C4-2B (cell line): ENCODE measurements around the gene SGMS1.

Experiments used
- H3K27ac ChIP-seq: fragments of 450-650 bp; 2 replicates; pipeline ENCODE4 v1.5.1; 2017
- ZFX ChIP-seq: fragments of 450-650 bp; IDR thresholded peaks from 2 replicates; pipeline ENCODE4 v1.6.1; 2017
- TF ChIP-seq, protein P1 (sequence below): fragments of 450-650 bp; conservative IDR thresholded peaks from 2 replicates; pipeline ENCODE4 v1.5.1; 2017; ENCODE audit warnings: mild to moderate bottlenecking

SGMS1 gene

DNA sequence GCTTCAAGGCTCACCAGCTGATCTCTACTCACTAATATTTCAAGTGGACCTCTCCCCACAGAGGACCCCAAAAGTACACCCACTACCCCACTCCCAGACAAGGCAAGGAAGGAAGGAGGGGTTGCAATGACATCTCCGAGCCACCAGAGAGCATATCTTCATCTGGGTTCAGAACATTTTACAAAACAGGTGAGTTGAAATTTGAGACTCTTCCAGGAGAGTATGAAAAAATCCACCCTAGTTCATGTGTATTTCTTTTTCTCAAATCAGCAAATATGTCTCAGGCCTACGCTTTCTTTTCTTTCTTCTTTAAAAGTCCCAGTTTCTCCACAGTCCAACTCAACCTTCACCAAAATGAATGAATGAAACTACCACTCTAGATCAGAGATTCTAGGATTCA is 61.9 kb downstream of the SGMS1 start:
- peak overlapping the region; percentile 44 for H3K27ac ChIP-seq
- TF ChIP-seq, protein P1, sequence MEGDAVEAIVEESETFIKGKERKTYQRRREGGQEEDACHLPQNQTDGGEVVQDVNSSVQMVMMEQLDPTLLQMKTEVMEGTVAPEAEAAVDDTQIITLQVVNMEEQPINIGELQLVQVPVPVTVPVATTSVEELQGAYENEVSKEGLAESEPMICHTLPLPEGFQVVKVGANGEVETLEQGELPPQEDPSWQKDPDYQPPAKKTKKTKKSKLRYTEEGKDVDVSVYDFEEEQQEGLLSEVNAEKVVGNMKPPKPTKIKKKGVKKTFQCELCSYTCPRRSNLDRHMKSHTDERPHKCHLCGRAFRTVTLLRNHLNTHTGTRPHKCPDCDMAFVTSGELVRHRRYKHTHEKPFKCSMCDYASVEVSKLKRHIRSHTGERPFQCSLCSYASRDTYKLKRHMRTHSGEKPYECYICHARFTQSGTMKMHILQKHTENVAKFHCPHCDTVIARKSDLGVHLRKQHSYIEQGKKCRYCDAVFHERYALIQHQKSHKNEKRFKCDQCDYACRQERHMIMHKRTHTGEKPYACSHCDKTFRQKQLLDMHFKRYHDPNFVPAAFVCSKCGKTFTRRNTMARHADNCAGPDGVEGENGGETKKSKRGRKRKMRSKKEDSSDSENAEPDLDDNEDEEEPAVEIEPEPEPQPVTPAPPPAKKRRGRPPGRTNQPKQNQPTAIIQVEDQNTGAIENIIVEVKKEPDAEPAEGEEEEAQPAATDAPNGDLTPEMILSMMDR: peak; percentile 86
- TF ChIP-seq ZFX: no peak

DNA sequence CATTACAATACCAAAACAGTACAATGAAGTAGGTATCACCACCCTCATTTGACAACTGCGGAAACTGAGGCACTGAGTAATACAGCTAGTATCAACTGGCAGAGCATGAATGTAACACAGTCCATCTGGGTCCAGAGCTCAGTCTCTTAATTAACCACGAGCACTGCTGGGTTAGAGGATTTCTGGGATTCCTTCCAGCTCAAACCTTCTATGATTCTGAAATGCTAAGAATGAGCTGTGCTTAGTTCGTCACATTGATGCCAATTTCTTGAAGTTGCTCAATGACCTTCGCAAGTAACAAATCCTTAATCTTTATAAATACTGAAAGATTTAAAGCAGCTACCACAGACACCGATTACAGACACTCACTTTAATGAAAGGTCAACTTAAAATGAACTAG is 62.5 kb downstream of the SGMS1 start:
- H3K27ac ChIP-seq: peak overlapping the region; percentile 44; the same call in 1 of the 2 replicates
- TF ChIP-seq, protein P1: no peak
- TF ChIP-seq ZFX: no peak

DNA sequence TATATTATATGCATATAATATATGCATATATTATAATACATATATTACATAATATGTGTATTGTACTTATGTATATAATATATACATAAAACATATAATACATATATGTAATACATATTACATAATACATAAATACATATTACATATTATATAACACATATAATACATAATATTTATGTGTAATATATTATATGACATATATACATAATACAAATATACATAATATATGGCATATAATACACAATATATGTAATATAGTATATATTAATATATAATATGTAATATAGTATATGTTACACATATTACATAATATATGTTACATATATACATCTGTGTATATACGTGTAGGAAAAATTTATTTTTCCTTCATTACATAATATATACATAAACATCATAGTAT is 63.4 kb downstream of the SGMS1 start:
- TF ChIP-seq, protein P1: no peak
- H3K27ac ChIP-seq: no peak overlapping the region

DNA sequence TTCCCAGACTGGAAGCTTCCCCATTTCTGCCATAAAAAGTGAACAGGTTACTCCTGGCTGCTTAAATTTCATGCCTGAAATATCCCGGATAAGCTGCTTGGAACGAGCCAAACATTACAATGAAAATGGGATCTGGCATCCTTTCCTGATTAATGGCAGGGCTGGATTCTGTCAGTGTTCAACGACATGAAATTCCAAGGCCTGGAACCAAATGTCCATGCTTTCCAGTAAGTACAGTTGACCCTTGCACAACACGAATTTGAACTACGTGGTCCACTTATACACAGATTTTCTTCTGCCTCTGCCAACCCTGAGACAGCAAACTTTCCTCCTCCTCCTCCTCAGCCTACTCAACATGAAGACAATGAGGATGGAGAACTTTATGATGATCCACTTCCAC is 65.4 kb downstream of the SGMS1 start:
- H3K27ac ChIP-seq: no peak overlapping the region
- TF ChIP-seq, protein P1: no peak

DNA sequence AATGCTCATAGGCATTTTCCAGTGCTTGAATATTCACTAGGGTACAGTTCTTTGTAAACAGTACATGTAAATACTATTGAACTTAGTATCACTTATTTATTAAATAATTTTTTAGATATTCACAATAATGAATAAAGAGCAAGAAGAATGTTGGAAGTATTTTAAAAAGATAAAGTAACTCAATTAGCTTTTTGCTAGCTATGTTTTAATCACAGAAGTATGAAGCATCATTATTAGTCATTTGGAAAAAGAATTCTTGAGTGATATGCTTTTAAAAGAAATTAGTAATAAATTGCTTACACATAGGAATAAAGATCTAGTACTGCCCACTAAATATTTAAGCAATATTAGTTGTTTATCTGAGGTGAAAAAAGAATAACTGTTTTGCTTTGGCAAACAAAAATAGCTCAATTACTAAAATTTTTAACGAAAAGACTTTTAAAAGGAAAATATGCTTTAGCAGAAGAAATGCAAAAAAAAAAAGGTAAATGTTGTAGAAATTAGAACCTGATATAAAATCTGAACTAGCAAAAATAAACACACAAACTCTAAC is 66.5 kb downstream of the SGMS1 start:
- TF ChIP-seq, protein P1: no peak
- TF ChIP-seq ZFX: no peak
- no peak overlapping the region for H3K27ac ChIP-seq

DNA sequence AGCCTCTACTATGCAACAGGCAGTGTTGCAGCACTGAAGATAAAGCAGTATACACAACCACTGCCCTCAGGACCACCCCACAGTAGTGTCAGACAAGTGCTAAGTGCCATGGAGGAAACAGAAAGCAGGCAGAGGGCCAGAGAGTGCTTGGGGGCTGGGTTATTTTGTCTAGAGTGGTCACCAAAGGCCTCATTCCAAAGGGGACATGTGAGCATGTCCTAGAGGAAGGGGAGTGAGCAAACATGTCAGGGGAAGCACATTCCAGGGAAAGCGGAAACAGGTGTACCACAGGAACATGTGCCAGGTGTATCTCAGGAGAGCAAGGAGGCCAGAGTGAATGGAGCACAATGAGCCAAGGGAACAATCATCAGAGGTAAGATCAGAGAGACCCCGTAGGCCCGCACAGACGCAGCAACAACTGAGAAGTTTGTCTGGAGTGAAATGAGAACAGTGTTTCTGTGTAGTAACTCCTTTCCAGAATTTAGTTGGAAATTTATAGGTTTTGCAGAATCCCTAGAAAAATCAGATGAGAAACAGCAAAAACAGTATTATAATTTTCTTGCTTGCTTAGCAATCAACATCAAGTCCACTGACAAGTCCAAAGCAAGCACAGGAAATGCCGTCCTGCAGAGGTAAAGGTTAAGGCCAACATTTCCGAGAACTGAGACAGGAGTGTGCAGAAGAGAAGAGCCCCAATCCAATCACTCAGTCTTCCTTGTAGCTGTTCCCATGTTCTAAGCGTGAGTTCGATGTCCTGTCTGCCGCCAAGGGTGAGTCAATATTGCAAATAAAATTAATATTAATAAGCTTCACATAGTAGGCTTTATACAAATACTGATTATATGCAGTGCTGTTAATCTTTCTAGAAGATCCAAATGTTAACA is 67.3 kb downstream of the SGMS1 start:
- H3K27ac ChIP-seq: no peak overlapping the region
- TF ChIP-seq ZFX: no peak
- TF ChIP-seq, protein P1: no peak

DNA sequence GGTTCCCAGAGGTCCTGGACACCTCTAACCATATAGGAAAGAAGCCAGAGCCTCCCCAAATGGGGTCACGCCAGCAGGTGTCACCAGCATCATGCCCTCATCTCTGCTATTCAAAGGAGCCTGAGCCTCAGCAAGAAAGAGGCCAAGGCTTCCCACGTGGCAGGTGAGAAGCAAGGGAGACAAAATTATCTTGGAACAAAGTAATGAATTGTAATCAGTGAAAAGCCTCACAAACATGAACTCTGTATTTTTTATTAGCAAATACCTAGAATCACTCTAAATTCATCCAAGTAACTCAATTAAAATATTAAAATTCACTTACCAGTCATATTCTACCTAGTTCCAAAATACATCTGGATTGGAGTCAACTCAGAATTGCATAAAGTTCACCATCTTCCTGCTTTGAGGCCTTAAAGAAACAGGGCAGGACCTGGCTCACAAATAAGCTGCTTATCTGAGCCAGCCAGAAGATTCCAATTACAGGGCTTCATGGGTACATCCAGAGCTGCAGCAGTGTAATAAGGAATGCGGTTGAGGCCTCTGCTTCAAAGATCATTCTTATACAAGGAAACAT is 68.7 kb downstream of the SGMS1 start:
- TF ChIP-seq, protein P1: peak; percentile 14
- no peak for TF ChIP-seq ZFX
- H3K27ac ChIP-seq: no peak overlapping the region
